T-helper 17 cell (primary cell): ENCODE results near the gene ANKRD49. TPM values are rescaled to one million over a fixed set of nuclear protein-coding genes. Genes with fewer than 3 reads are reported as not detected.

Experiments
- ATAC-seq: fragments of 150-1000 bp; cut with Tn5 transposase; 2 replicates; pipeline ENCODE4 v1.10.0; 2021; ENCODE audit warnings: mild to moderate bottlenecking, moderate library complexity
- DNase-seq, 3 donors: peaks; one replicate each; pipeline versions ENCODE4 v3.0.0 to v3.0.0-alpha.2; 2020 to 2021
- H3K9me3 ChIP-seq: one replicate; pipeline ENCODE4 v1.7.0; 2013; ENCODE audit warnings: low read length, mild to moderate bottlenecking; ENCODE audit not compliant: control insufficient read depth, poor library complexity, severe bottlenecking
- H3K27ac Mint-ChIP-seq: one replicate; pipeline ENCODE4 v1.8.0; 2022; ENCODE audit warnings: mild to moderate bottlenecking, moderate library complexity, mixed read lengths
- H3K27me3 Mint-ChIP-seq: one replicate; pipeline ENCODE4 v1.8.0; 2022; ENCODE audit warnings: mixed read lengths
- H3K36me3 Mint-ChIP-seq: one replicate; pipeline ENCODE4 v1.8.0; 2022; ENCODE audit warnings: low read depth, mixed read lengths
- H3K4me1 Mint-ChIP-seq: one replicate; pipeline ENCODE4 v1.8.0; 2022; ENCODE audit warnings: mild to moderate bottlenecking, mixed read lengths
- H3K4me3 Mint-ChIP-seq: one replicate; pipeline ENCODE4 v1.8.0; 2022; ENCODE audit warnings: mild to moderate bottlenecking, moderate library complexity, mixed read lengths
- total RNA-seq, 4 donors: library from RNA in 2 of 4; stranded (reverse) in 2 of 4; gene quantifications; one replicate each; pipeline ENCODE4 v1.2.3 and lab custom pipeline; 2022 to 2026

Gene ANKRD49
- total RNA-seq, 2 donors from 2014 or later: 27.4 to 38.1 TPM

DNA sequence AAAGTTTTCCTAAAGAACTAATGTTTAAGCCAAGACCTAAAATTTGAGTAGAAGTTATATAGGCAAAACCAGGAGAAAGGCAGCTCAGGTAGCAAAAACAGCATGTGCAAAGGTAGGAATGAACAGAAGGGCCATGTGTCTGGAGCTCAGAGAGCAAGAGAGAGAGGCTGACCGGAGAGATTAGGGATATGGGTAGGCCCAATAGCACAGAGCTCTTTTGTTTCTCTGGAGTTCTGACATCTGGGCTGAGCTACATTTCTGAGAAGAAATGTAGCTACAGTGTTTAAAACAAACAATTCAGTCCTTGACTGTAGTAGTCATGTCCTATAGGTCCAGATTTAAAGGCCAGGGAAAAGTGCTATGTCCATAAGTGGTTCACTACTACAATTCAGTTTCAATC is 22.9 kb downstream of the ANKRD49 start:
- ATAC-seq (no peak), DNase-seq (no peak)
- Mint-ChIP-seq H3K4me3 (no peak overlapping the region), H3K27ac (no peak overlapping the region), H3K27me3 (peaks cover 21% of the 10 kb centered on the region), H3K36me3 (no peaks in the 10 kb centered on the region), H3K4me1 (peaks cover 9% of the 10 kb centered on the region)
- H3K9me3 ChIP-seq: no peaks in the 10 kb centered on the region

DNA sequence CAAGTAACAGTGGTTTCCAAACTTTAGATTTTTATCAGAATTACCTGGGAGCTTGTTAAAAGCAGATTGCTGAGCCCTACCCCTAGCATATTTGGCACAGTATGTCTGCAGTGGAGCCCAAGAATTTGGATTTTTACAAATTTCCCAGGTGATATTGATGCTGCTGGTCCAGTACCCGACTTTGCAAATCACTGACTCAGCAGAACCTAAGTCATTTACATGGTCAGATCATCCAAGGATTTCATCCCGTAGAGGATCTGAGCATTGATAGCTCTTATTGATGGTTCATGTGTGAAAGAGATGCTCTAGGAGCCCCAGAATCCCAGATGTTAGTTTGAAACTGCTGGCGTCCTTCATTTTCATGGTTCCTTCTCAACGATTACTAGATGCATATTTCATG is 24.5 kb downstream of the ANKRD49 start:
- H3K9me3 ChIP-seq: no peaks in the 10 kb centered on the region
- no peak overlapping the region for H3K27ac Mint-ChIP-seq
- ATAC-seq (no peak), DNase-seq (no peak)
- peaks cover 15% of the 10 kb centered on the region for H3K27me3 Mint-ChIP-seq
- no peaks in the 10 kb centered on the region for H3K4me1 Mint-ChIP-seq
- no peaks in the 10 kb centered on the region for H3K36me3 Mint-ChIP-seq
- no peak overlapping the region for H3K4me3 Mint-ChIP-seq

DNA sequence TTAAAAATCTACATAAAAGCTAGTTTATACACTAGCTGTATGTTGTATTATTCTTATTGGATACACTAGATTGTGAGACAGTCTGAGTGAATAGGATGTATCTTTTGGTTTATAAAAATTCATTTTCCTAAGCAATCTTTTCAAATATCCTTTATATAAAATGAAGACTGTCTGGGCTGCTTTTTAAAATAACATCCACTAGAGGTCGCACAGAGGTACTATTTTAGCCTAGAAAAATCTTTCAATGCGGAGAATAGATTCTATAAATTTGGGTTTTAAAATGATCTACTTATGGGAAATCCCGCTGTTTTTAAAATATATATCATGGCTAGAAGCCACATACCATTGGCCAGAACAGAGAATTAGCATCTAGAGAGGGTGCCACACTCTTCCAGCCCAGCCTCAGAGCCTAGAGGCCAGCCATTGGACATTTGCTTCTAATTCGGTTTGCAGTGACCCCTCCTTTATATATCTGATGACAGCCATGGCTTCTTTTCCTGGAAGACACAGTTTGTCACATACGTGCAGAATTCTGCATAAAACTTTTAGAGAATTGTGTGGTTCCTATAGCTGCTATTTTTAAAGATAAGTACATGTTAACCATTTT is 25.8 kb downstream of the ANKRD49 start:
- Mint-ChIP-seq H3K4me1 (no peaks in the 10 kb centered on the region), H3K4me3 (no peak overlapping the region), H3K27me3 (peaks cover 15% of the 10 kb centered on the region), H3K36me3 (no peaks in the 10 kb centered on the region), H3K27ac (no peak overlapping the region)
- H3K9me3 ChIP-seq: no peaks in the 10 kb centered on the region
- peak; percentile 44 for ATAC-seq
- no peak for DNase-seq

DNA sequence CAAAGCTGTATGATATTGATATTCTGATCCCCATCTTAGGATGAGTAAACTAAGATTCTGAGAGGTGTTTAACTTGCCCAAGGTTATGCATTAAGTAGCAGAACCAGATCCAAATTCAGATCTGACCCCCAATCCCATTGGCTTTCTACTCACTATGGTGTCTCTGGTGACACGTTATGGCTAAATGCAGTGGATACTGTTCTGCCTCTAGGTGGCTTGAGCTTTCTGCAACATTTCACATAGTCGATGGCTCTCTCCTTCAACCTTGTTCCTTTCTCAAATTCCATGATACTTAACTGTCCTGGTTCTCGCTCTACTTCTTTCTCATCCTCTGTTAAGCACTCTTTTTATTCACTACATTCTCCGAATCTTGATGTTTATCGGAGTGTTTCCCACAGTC is 27.9 kb downstream of the ANKRD49 start:
- Mint-ChIP-seq H3K27me3 (peaks cover 16% of the 10 kb centered on the region), H3K4me1 (no peaks in the 10 kb centered on the region), H3K4me3 (no peak overlapping the region), H3K27ac (no peak overlapping the region), H3K36me3 (no peaks in the 10 kb centered on the region)
- peak; percentile 42 for ATAC-seq
- no peak for DNase-seq
- no peaks in the 10 kb centered on the region for H3K9me3 ChIP-seq

DNA sequence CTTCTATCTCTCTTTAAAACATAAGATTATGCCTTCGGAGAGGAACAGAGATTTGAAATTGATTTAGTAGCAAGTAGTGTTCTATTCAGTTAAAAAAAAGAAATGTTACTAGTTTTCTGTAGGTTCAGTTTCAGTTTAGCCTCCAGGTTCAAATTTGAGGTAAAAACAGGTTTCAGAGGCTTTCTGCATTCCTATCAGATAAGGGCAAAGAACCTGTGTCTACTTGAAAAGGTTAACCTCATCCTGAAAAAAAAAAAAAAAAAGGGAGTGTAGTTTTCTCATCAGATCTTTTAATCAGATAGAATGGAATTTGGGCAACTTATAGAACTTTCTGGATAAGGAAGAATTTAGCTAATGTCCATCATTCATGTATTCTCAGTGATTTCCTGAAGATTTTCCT is 30.6 kb downstream of the ANKRD49 start:
- no peaks in the 10 kb centered on the region for H3K4me1 Mint-ChIP-seq
- H3K27ac Mint-ChIP-seq: no peak overlapping the region
- no peaks in the 10 kb centered on the region for H3K9me3 ChIP-seq
- H3K36me3 Mint-ChIP-seq: peaks cover 3% of the 10 kb centered on the region
- peaks cover 42% of the 10 kb centered on the region for H3K27me3 Mint-ChIP-seq
- no peak for DNase-seq
- no peak for ATAC-seq
- H3K4me3 Mint-ChIP-seq: no peak overlapping the region

DNA sequence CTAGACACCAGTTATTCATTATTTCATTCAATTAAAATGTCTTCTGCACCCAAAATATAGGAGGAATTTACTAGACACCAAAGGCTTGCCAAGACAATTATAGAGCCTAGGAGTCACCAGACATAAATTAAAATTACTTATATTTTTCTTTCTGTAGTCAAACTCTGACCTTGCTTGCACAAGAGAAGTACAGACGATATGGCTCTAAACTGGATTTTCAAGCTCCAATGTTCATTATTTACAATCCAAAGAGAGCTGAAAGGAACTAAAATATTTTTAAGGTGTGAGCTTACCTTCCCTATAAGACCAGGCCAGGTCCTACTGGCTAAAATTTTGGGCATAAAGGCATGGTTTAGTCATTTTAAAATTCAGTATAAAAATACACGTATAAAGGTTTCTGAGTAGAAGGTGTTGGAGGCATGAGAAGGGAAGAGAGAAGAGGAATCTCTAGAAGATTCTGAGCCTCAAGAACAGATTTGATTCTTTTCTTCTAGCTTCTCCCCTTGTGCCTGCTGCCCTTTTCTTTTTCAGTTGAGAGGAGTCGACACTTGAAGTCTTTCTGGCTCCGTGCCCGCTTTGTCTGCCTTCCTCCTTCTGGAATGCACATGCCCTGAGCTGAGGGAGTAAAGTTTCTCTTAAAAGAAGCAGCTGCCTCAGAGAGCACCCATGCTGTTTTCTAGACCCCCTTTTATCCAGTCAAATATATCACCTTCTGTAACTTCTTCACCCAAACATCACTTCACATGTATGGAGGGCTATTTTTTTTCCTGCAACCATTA is 32.0 kb downstream of the ANKRD49 start:
- H3K4me1 Mint-ChIP-seq: no peaks in the 10 kb centered on the region
- no peak overlapping the region for H3K4me3 Mint-ChIP-seq
- H3K27me3 Mint-ChIP-seq: peaks cover 52% of the 10 kb centered on the region
- no peak overlapping the region for H3K27ac Mint-ChIP-seq
- H3K36me3 Mint-ChIP-seq: peaks cover 3% of the 10 kb centered on the region
- DNase-seq: no peak
- no peak for ATAC-seq
- no peaks in the 10 kb centered on the region for H3K9me3 ChIP-seq

DNA sequence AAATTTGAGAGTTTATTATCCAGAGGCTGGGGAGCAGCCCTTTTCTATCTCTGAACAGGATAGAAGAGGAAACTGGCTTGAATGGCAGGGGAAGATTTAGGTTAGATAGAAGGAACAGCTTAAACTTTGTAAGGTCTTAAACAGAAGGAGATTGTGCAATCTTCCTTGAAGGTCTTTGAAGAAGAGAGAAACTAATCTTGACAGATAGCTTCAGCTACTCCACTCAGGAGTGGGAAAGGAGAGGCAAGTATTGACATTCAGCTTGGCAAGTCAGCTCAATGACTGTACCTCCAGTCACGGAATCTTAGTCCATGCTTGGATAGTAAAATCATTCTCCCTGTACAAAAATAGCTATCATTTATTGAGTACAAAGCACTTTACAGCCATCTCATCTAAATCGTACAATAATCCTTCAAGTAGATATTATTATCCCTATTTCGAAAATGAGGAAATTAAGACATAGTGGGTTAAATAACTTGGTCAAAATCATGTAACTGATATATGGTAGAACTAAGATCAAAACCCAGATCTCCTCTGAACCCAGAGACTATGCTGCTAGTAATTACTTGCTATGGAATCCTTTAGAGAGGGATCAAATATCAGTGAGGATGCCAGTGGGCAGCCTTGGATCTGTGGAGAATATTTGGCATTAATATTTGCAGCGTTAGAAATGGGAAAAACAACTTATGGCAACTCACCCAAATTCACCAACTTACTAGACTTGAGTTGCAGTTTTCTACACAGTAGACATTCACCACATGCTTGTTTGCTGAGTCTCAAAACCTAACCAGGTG is 33.1 kb downstream of the ANKRD49 start:
- ATAC-seq: no peak
- DNase-seq: no peak
- Mint-ChIP-seq H3K36me3 (peaks cover 3% of the 10 kb centered on the region), H3K4me3 (no peak overlapping the region), H3K27ac (no peak overlapping the region), H3K27me3 (peaks cover 57% of the 10 kb centered on the region), H3K4me1 (no peaks in the 10 kb centered on the region)
- no peaks in the 10 kb centered on the region for H3K9me3 ChIP-seq

DNA sequence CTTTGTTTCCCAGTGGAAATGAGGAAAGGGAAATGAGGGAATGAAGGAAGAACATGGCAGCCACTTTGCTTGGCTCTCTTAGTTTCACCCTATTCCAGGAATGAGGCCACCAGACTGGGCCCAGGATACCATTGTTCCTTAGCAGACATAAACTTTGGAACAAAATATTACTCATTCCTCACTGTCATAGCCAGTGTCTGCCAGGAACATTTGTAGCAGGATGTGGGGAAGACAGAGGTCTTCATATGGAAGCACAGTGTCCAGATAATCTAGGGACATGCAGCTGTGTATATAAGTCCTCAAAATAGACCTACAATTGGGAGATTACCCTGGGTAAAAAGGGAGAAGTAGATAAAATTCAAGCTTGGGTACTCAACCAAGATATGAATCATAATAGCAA is 34.8 kb downstream of the ANKRD49 start:
- H3K36me3 Mint-ChIP-seq: peaks cover 3% of the 10 kb centered on the region
- peaks cover 64% of the 10 kb centered on the region for H3K27me3 Mint-ChIP-seq
- ATAC-seq: no peak
- H3K9me3 ChIP-seq: no peaks in the 10 kb centered on the region
- H3K4me3 Mint-ChIP-seq: no peak overlapping the region
- H3K4me1 Mint-ChIP-seq: no peaks in the 10 kb centered on the region
- DNase-seq: no peak
- no peak overlapping the region for H3K27ac Mint-ChIP-seq

DNA sequence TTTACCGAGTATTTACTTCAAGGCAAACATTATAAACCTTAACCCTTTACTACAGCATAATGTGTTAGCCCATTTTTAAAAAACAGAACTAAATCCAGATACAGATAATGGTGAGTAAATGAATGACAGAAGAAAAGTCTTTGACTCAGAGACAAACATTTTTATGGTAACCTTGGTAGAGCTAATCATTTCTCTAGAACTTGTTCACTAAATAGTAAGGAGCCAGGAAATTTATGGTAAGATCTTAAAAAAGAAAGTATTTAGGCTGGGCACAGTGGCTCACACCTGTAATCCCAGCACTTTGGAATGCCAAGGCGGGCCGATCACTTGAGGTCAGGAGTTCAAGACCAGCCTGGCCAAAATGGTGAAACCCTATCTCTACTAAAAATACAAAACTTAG is 38.4 kb downstream of the ANKRD49 start:
- Mint-ChIP-seq H3K36me3 (peaks cover 3% of the 10 kb centered on the region), H3K27ac (no peak overlapping the region), H3K4me1 (no peaks in the 10 kb centered on the region), H3K4me3 (no peak overlapping the region), H3K27me3 (peaks cover 63% of the 10 kb centered on the region)
- no peak for ATAC-seq
- no peak for DNase-seq
- H3K9me3 ChIP-seq: no peaks in the 10 kb centered on the region

DNA sequence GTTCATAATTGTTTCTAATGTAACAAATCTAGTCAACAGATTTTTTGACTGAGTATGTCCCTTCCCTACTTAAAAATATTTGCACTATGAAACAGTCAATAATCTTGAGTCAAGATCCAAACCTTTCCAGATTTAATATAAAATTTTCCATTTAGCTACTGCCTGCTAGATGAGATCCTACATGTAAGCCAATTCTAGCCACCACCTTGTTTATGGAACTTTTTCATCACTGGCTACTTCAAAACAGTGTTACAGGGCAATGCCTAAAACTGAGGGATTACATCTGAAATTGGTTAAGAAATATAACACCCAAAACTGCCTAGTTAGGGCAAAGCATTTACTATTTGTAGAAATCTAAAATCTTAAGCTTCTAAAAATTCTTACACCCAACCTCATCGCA is 39.4 kb downstream of the ANKRD49 start:
- DNase-seq: no peak
- Mint-ChIP-seq H3K27me3 (peaks cover 59% of the 10 kb centered on the region), H3K4me3 (no peak overlapping the region), H3K4me1 (no peaks in the 10 kb centered on the region), H3K36me3 (peaks cover 2% of the 10 kb centered on the region), H3K27ac (no peak overlapping the region)
- no peak for ATAC-seq
- H3K9me3 ChIP-seq: no peaks in the 10 kb centered on the region

DNA sequence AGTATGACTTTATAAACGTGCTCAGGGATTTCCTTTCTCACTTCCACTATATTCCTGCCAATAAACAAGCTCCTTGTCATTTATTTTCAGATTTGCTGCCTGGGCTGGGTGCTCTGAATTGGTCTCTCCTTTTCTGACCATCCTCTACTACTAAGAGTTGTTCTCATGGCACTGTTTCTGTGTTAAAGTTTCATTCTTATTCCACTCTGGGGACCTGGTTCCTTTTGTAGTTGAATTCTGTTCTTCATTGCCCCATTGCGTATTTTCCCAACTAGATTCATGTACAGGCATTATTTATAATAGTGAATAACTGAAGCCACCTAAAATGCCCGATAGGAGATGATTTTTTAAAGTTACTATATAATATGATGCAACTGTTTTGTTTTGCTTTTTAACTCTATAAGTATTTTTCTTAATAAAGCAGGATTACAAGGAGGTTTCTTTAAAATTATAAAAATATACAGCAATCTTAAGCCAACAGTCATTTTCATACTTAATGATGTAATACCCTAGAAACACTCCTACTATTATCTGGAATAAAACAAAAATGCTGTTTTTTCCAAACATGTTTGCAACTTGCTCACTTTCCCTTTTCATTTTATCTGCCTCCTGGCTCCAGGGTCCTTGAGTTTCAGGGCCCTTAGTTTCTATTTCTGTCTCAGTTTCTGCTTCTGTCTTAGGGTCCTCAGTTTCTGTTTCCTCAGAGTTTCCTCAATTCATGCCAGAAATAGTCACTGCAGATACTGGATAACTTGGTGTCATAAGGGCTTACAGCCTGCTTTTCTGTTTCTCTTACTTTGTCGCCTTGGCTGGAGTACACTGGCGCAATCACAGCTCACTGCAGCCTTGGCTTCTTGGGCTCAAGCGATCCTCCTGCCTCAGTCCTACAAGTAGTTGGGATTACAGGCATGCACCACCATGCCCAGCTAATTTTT is 40.2 kb downstream of the ANKRD49 start:
- H3K9me3 ChIP-seq: no peaks in the 10 kb centered on the region
- Mint-ChIP-seq H3K27me3 (peaks cover 52% of the 10 kb centered on the region), H3K27ac (no peak overlapping the region), H3K36me3 (no peaks in the 10 kb centered on the region), H3K4me1 (no peaks in the 10 kb centered on the region), H3K4me3 (no peak overlapping the region)
- ATAC-seq (no peak), DNase-seq (no peak)

DNA sequence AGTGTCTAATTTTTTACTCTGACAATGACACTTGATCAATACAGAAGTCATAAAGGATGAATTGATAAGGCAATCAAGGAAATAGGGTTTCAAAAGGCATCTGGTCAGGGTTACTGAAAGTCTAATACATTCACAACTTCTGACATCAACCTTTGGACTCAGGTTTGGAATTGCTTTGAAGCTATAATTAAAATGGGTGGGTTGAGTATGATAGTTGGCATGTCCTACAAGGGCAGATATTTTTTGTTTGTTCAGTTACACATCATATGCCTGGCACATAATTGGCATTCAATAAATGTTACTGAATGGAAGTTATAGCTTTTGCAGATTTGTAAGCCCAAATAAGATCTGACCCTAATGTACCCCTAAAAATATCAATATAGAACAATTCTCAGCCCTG is 42.6 kb downstream of the ANKRD49 start:
- Mint-ChIP-seq H3K4me1 (no peaks in the 10 kb centered on the region), H3K27me3 (peaks cover 40% of the 10 kb centered on the region)
- DNase-seq: no peak

More for the DNA sequence above, 42.6 kb downstream of the ANKRD49 start:
- H3K27ac Mint-ChIP-seq: no peak overlapping the region
- H3K36me3 Mint-ChIP-seq: no peaks in the 10 kb centered on the region
- H3K9me3 ChIP-seq: no peaks in the 10 kb centered on the region
- no peak overlapping the region for H3K4me3 Mint-ChIP-seq
- ATAC-seq: no peak
